K562 (cell line): ENCODE data around the gene VPS11. TPM values are rescaled to one million over a fixed set of nuclear protein-coding genes. Genes with fewer than 3 reads are reported as not detected.

ENCODE experiments used
- ATF7 ChIP-seq: fragments of 450-650 bp; IDR thresholded peaks from 2 replicates; pipeline ENCODE4 v1.7.1; 2014; ENCODE audit warnings: mild to moderate bottlenecking, moderate library complexity
- BRF1 ChIP-seq: IDR thresholded peaks from 3 replicates; pipeline ENCODE4 v1.6.1; 2011; ENCODE audit warnings: borderline replicate concordance, mild to moderate bottlenecking; ENCODE audit not compliant: insufficient read length; ENCODE audit errors: extremely low read depth
- CBFB ChIP-seq: sonication (generic); formaldehyde crosslinking; IDR thresholded peaks from 2 replicates; pipeline ENCODE4 v1.4.0; 2020; ENCODE audit warnings: mild to moderate bottlenecking, missing genetic modification reagents
- CEBPB ChIP-seq: fragments of 450-650 bp; IDR thresholded peaks from 2 replicates; pipeline ENCODE4 v1.6.1; 2016; ENCODE audit warnings: missing genetic modification characterization, missing compliant biosample characterization
- CHD1 ChIP-seq: fragments of 200-600 bp; sonication (generic); IDR thresholded peaks from one replicate; pipeline ENCODE4 v1.6.1; 2012; ENCODE audit warnings: mild to moderate bottlenecking, moderate library complexity, low read length, inconsistent platforms
- FOXA3 ChIP-seq, 2 experiments: fragments of 450-650 bp in 1 of 2; sonication (generic) in 1 of 2; formaldehyde crosslinking; IDR thresholded peaks in 1 of 2; conservative IDR thresholded peaks in 1 of 2; 2 replicates each; pipeline versions ENCODE4 v1.4.0 to v1.8.0; 2020 to 2022; ENCODE audit warnings: mild to moderate bottlenecking in 2 of 2, missing genetic modification reagents in 1 of 2
- ILK ChIP-seq: fragments of 450-650 bp; IDR thresholded peaks from 2 replicates; pipeline ENCODE4 v1.6.1; 2016; ENCODE audit warnings: missing genetic modification characterization, low read depth, mild to moderate bottlenecking, missing compliant biosample characterization, moderate library complexity, borderline replicate concordance
- LCOR ChIP-seq: sonication (generic); formaldehyde crosslinking; IDR thresholded peaks from 2 replicates; pipeline ENCODE4 v1.8.0; 2022; ENCODE audit warnings: mild to moderate bottlenecking, missing genetic modification reagents
- PML ChIP-seq: IDR thresholded peaks from 2 replicates; pipeline ENCODE4 v1.6.1; 2012; ENCODE audit warnings: low read length, inconsistent platforms
- POLR2AphosphoS5 ChIP-seq: IDR thresholded peaks from 2 replicates; pipeline ENCODE4 v1.6.1; 2011; ENCODE audit warnings: mild to moderate bottlenecking, low read depth, low read length, moderate library complexity; ENCODE audit not compliant: control insufficient read depth, insufficient read depth
- RB1 ChIP-seq: fragments of 450-650 bp; IDR thresholded peaks from 2 replicates; pipeline ENCODE4 v1.6.1; 2017; ENCODE audit warnings: low read depth, mild to moderate bottlenecking
- RBM22 ChIP-seq: fragments of 200-400 bp; formaldehyde crosslinking; IDR thresholded peaks from 2 replicates; pipeline ENCODE4 v1.6.1; 2018; ENCODE audit warnings: low read length, low read depth; ENCODE audit not compliant: poor library complexity, severe bottlenecking
- SAFB ChIP-seq: fragments of 200-400 bp; formaldehyde crosslinking; IDR thresholded peaks from 2 replicates; pipeline ENCODE4 v1.6.1; 2017; ENCODE audit warnings: low read depth, low read length, borderline replicate concordance
- SAP30 ChIP-seq: fragments of 200-600 bp; sonication (generic); IDR thresholded peaks from 2 replicates; pipeline ENCODE4 v1.6.1; 2012; ENCODE audit warnings: borderline replicate concordance, low read depth, mild to moderate bottlenecking, moderate library complexity, low read length, control low read depth, inconsistent platforms; ENCODE audit not compliant: insufficient read depth, poor library complexity, severe bottlenecking
- SMAD4 ChIP-seq: fragments of 250-450 bp; sonication (Bioruptor Pico); conservative IDR thresholded peaks from 2 replicates; pipeline ENCODE4 v1.8.0; 2021; ENCODE audit warnings: inconsistent platforms, mild to moderate bottlenecking, moderate library complexity
- SMC3 ChIP-seq: conservative IDR thresholded peaks from 2 replicates; pipeline ENCODE4 v1.6.1; 2011; ENCODE audit warnings: low read depth, low read length, improper control_type of control experiment; ENCODE audit not compliant: insufficient read depth
- TAF1 ChIP-seq: IDR thresholded peaks from 2 replicates; pipeline ENCODE4 v1.6.1; 2011; ENCODE audit warnings: mild to moderate bottlenecking, low read length, moderate library complexity; ENCODE audit not compliant: insufficient read depth, control insufficient read depth, severe bottlenecking; ENCODE audit errors: extremely low read depth
- TAF15 ChIP-seq: fragments of 200-400 bp; formaldehyde crosslinking; IDR thresholded peaks from 2 replicates; pipeline ENCODE4 v1.6.1; 2017; ENCODE audit warnings: mild to moderate bottlenecking, low read depth, low read length, moderate library complexity
- TGIF2 ChIP-seq: sonication (generic); formaldehyde crosslinking; IDR thresholded peaks from 2 replicates; pipeline ENCODE4 v1.8.1; 2022; ENCODE audit warnings: mild to moderate bottlenecking, missing genetic modification reagents, moderate library complexity
- UBTF ChIP-seq, 2 experiments: IDR thresholded peaks; 2 replicates each; pipeline ENCODE4 v1.6.1; 2012; ENCODE audit warnings: improper control_type of control experiment in 2 of 2, low read depth in 2 of 2, low read length in 2 of 2, borderline replicate concordance in 1 of 2
- ZNF511 ChIP-seq: sonication (generic); formaldehyde crosslinking; IDR thresholded peaks from 2 replicates; pipeline ENCODE4 v1.8.0; 2022; ENCODE audit warnings: mild to moderate bottlenecking, missing genetic modification reagents
- polyA plus RNA-seq, 8 experiments: library from polyadenylated mRNA; depleted of rRNA in 4 of 8; stranded (reverse) in 5 of 8; unstranded in 3 of 8; fragments of >200 nt; fragmentation: Nextera tagmentation in 2 of 8; fragmentation: Illumina TruSeq in 1 of 8; extraction: Ambion mirVana in 2 of 8; extraction: Trizol in 1 of 8; gene quantifications; 2 replicates each; pipeline versions ENCODE4 v1.2.1 to v1.2.3, GENCODE V29; 2011 to 2014; ENCODE audit warnings: inconsistent platforms in 1 of 8, missing spikeins in 1 of 8
- total RNA-seq, 7 experiments: library from RNA; depleted of rRNA in 6 of 7; stranded (reverse); fragments of >200 nt in 6 of 7; fragmentation: Illumina TruSeq in 2 of 7; extraction: Trizol in 2 of 7; gene quantifications; 2 replicates each; pipeline versions ENCODE4 v1.2.1 to v1.2.3, GENCODE V29; 2011 to 2021; ENCODE audit warnings: low replicate concordance in 1 of 7

Gene VPS11
- total and polyA plus RNA-seq, 9 of the 15 experiments (the other 6 are each of a cell fraction or from before 2014, with no cell fraction given) = 14.1 to 35.5 (median 27.5) TPM

- peak; percentile 98 for TF ChIP-seq CHD1
- peak; percentile 7 for TF ChIP-seq TAF1
- peak; percentile 36; the same call in 1 of the 2 replicates for TF ChIP-seq ATF7
- TF ChIP-seq UBTF (IDR thresholded peaks at IDR 0.05; ENCODE audit: borderline replicate concordance in 1 of 2, low read depth in 2 of 2, low read length in 2 of 2) = peak in 1 of 2 experiments; percentile 46; a peak in 1 of 4 replicates
- TF ChIP-seq TGIF2 = peak; percentile 5; the same call in 1 of the 2 replicates
- TF ChIP-seq SMAD4 (CRISPR knock-in tag) = peak; percentile 28; the same call in 1 of the 2 replicates
- peak; percentile 92; the same call in 1 of the 2 replicates for TF ChIP-seq TAF15
- TF ChIP-seq FOXA3 (CRISPR knock-in tag; conservative IDR thresholded peaks at IDR 0.05 in 1 of 2, IDR thresholded peaks at IDR 0.05 in 1 of 2) = 0 out of 4 replicates have a peak, but pooled peaks of 1 of the 2 experiments have one; percentile 28
- TF ChIP-seq POLR2AphosphoS5 = peak; percentile 3; the same call in 1 of the 2 replicates
- peak; percentile 41; the same call in 1 of the 2 replicates for TF ChIP-seq SAFB
- peak; percentile 52 for TF ChIP-seq SAP30
- TF ChIP-seq SMC3 = 0 out of 2 replicates have a peak, but pooled peaks have one; percentile 10
- no peak for TF ChIP-seq ILK (tag)
- 0 out of 2 replicates have a peak, but pooled peaks have one; percentile 60 for TF ChIP-seq ZNF511
- TF ChIP-seq CBFB = peak; percentile 44; the same call in 1 of the 2 replicates
- no peak for TF ChIP-seq BRF1
- no peak for TF ChIP-seq CEBPB (tag)
- TF ChIP-seq PML = no peak; the same call in 1 of the 2 replicates
- TF ChIP-seq RB1 = peak; percentile 11; the same call in 1 of the 2 replicates
- peak; percentile 97 for TF ChIP-seq RBM22
- TF ChIP-seq LCOR (CRISPR knock-in tag) = no peak; the same call in 1 of the 2 replicates
Observed at GRCh38 chr11:119093942-119094815, 26.6 kb downstream of the VPS11 start (continued).
